ENCODE results near the gene ENTR1. TPM values are rescaled to one million over a fixed set of nuclear protein-coding genes. Genes with fewer than 3 reads are reported as not detected.

The ENTR1 gene
- polyA plus RNA-seq, 3 donors: 3.3 to 60.0 (median 9.6) TPM

DNA sequence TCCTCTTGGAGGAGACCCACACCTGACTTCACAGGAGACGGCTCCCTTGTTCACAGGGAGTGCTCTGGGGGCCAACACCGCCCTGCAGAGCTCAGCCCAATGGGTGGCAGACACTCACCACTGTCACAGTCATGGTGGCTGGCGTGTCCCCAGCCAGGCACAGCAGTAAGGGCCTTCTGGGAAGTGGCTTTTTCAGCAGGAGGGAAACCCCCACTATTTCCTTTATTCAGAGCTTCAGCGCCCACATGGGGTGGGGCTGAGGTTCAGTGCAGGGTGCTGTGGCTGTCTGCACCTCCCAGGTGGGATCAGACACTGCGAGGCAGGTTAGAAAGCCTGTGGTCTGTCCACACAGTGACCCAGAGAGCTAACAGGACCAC, 6.9 kb downstream of the ENTR1 start:
- DNase-seq: no peak
- no peak overlapping the region for H3K9ac ChIP-seq (ENCODE audit: insufficient read depth, low read length, poor library complexity, severe bottlenecking)
- no peak overlapping the region for H2AFZ ChIP-seq (ENCODE audit: insufficient read depth, low read depth, low read length, poor library complexity, severe bottlenecking)
- TF ChIP-seq, protein P1, sequence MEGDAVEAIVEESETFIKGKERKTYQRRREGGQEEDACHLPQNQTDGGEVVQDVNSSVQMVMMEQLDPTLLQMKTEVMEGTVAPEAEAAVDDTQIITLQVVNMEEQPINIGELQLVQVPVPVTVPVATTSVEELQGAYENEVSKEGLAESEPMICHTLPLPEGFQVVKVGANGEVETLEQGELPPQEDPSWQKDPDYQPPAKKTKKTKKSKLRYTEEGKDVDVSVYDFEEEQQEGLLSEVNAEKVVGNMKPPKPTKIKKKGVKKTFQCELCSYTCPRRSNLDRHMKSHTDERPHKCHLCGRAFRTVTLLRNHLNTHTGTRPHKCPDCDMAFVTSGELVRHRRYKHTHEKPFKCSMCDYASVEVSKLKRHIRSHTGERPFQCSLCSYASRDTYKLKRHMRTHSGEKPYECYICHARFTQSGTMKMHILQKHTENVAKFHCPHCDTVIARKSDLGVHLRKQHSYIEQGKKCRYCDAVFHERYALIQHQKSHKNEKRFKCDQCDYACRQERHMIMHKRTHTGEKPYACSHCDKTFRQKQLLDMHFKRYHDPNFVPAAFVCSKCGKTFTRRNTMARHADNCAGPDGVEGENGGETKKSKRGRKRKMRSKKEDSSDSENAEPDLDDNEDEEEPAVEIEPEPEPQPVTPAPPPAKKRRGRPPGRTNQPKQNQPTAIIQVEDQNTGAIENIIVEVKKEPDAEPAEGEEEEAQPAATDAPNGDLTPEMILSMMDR (IDR thresholded peaks at IDR 0.05): no peak
- peaks cover 37 to 58% of the 10 kb centered on the region in 2 donors for H3K36me3 Mint-ChIP-seq
- H3K4me2 ChIP-seq (replicated peaks; ENCODE audit: extremely low read depth, low read length, poor library complexity, severe bottlenecking): no peak overlapping the region
- intact Hi-C loops (cut with micrococcal nuclease): loop anchor here in 1 of 2 donors (5.0 kb wide), 1 partner anchor 41 kb away; the partner anchor contains the start of gene DNLZ
- peaks cover 0 to 4% (median 2%) of the 10 kb centered on the region in 3 donors for H3K27me3 Mint-ChIP-seq (ENCODE audit: low read depth in 3 of 3)
- H3K4me1 Mint-ChIP-seq: peaks cover 17% of the 10 kb centered on the region
- no peak overlapping the region for H3K27ac ChIP-seq (ENCODE audit: low read depth in 1 of 2, low read length in 2 of 2)
- peaks cover 0 to 2% (median 0%) of the 10 kb centered on the region in 7 donors for H3K9me3 Mint-ChIP-seq
- no peaks in the 10 kb centered on the region for H3K27me3 ChIP-seq (ENCODE audit: control insufficient read depth in 2 of 2, insufficient read depth in 2 of 2, low read length in 2 of 2)
- H3K27ac Mint-ChIP-seq: no peak overlapping the region
- H3K4me3 Mint-ChIP-seq: no peak overlapping the region
- no peaks in the 10 kb centered on the region for H3K9me3 ChIP-seq (replicated peaks in 1 of 2; ENCODE audit: control insufficient read depth in 1 of 2, insufficient read depth in 1 of 2, low read length in 2 of 2)
- peaks cover 43 to 55% of the 10 kb centered on the region in 2 donors for H3K36me3 ChIP-seq (replicated peaks in 1 of 2; ENCODE audit: control insufficient read depth in 1 of 2, insufficient read depth in 2 of 2, low read length in 2 of 2)
- H3K4me1 ChIP-seq (ENCODE audit: control insufficient read depth in 1 of 2, insufficient read depth in 2 of 2, low read length in 2 of 2): peaks cover 16 to 22% of the 10 kb centered on the region in 2 donors
- peaks cover 11% of the 10 kb centered on the region for H3K79me2 ChIP-seq (ENCODE audit: insufficient read depth, low read length)
- H3K4me3 ChIP-seq (replicated peaks in 1 of 3; ENCODE audit: low read depth in 2 of 3, low read length in 3 of 3): no peak overlapping the region
- whole genome bisulfite sequencing (ENCODE audit: insufficient coverage): 89% methylated on average over 3 of the region's 5 CpGs
- H4K20me1 ChIP-seq (ENCODE audit: insufficient read depth, low read length): peaks cover 10% of the 10 kb centered on the region

DNA sequence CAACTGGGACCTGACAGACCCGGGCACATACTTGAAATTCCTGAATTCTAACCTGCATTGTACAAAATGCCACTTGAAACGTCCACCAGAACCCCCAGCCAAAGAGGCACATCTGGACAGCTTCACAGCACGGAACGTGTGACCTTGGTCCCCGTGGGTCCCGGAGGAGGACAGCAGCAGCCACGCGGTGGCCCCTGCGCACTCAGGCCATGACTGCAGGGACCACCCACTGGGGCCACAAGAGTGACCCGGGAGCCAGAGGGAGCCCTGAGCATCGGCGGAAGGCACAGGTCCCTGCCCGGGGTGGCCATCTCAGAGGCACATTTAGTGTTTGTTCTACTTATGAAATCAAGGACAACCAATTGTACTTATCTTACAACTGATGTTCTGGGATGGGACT, 8.3 kb downstream of the ENTR1 start:
- no peak for DNase-seq
- Histone ChIP-seq H3K27me3 (ENCODE audit: control insufficient read depth in 2 of 2, insufficient read depth in 2 of 2, low read length in 2 of 2) (no peaks in the 10 kb centered on the region), H3K36me3 (replicated peaks in 1 of 2; ENCODE audit: control insufficient read depth in 1 of 2, insufficient read depth in 2 of 2, low read length in 2 of 2) (peaks cover 37 to 47% of the 10 kb centered on the region in 2 donors), H3K4me1 (ENCODE audit: control insufficient read depth in 1 of 2, insufficient read depth in 2 of 2, low read length in 2 of 2) (peaks cover 17 to 23% of the 10 kb centered on the region in 2 donors), H3K4me2 (replicated peaks; ENCODE audit: extremely low read depth, low read length, poor library complexity, severe bottlenecking) (no peak overlapping the region), H3K79me2 (ENCODE audit: insufficient read depth, low read length) (peaks cover 15% of the 10 kb centered on the region), H3K9ac (ENCODE audit: insufficient read depth, low read length, poor library complexity, severe bottlenecking) (no peak overlapping the region), H3K4me3 (replicated peaks in 1 of 3; ENCODE audit: low read depth in 2 of 3, low read length in 3 of 3) (no peak overlapping the region), H4K20me1 (ENCODE audit: insufficient read depth, low read length) (peaks cover 14% of the 10 kb centered on the region), H3K9me3 (replicated peaks in 1 of 2; ENCODE audit: control insufficient read depth in 1 of 2, insufficient read depth in 1 of 2, low read length in 2 of 2) (no peaks in the 10 kb centered on the region), H3K27ac (ENCODE audit: low read depth in 1 of 2, low read length in 2 of 2) (no peak overlapping the region), H2AFZ (ENCODE audit: insufficient read depth, low read depth, low read length, poor library complexity, severe bottlenecking) (no peak overlapping the region)
- WGBS (ENCODE audit: insufficient coverage): 97% methylated on average over 13 of the region's 13 CpGs
- peaks cover 0 to 2% (median 0%) of the 10 kb centered on the region in 7 donors for H3K9me3 Mint-ChIP-seq
- H3K36me3 Mint-ChIP-seq: peaks cover 37 to 57% of the 10 kb centered on the region in 2 donors
- no peak overlapping the region for H3K4me3 Mint-ChIP-seq
- peaks cover 0 to 4% (median 4%) of the 10 kb centered on the region in 3 donors for H3K27me3 Mint-ChIP-seq (ENCODE audit: low read depth in 3 of 3)
- TF ChIP-seq, protein P1 (IDR thresholded peaks at IDR 0.05): no peak
- intact Hi-C loops (cut with micrococcal nuclease): loop anchor here in 1 of 2 donors (5.0 kb wide), 1 partner anchor 40 kb away; the partner anchor contains the start of gene DNLZ
- H3K27ac Mint-ChIP-seq: peak overlapping the region in 1 of 7 donors; percentile 4
- H3K4me1 Mint-ChIP-seq: peaks cover 19% of the 10 kb centered on the region

Data from CD14-positive monocyte (primary cell).